HCT116 (cell line): ENCODE measurements around the gene HSF2BP. TPM values are rescaled to one million over a fixed set of nuclear protein-coding genes. Genes with fewer than 3 reads are reported as not detected.

Experiments used
- ATAC-seq: fragments of 200-7000 bp; cut with Tn5 transposase; 2 replicates; pipeline ENCODE4 v1.9.1; 2020; ENCODE audit warnings: mild to moderate bottlenecking, moderate library complexity
- BruUV-seq: library from RNA; stranded (reverse); fragments of 400-500 nt; replicated peaks from 2 replicates; lab custom pipeline; 2021; lab: Mats Ljungman, UMichigan
- CTCF ChIA-PET: fragments of 300-600 bp; sonication (Branson Sonifier 250); formaldehyde crosslinking; loops from one replicate; lab custom pipeline; 2021; ENCODE audit warnings: antibody characterized with exemption; lab: Charles Lee
- POLR2A ChIA-PET: fragments of 300-600, 350-600 bp; sonication (Branson Sonifier 250); formaldehyde crosslinking; loops from one replicate; lab custom pipeline; 2021; ENCODE audit warnings: antibody characterized with exemption; lab: Charles Lee
- RAD21 ChIA-PET, 2 experiments: fragments of 300-600 bp; sonication (Branson Sonifier 250); formaldehyde crosslinking; loops; one replicate each; lab custom pipeline; 2023; ENCODE audit warnings: low total read pairs in 2 of 2; ENCODE audit not compliant: uncharacterized antibody in 2 of 2, unreplicated experiment in 2 of 2, low non-redundant PET in 1 of 2; lab: Charles Lee
- DNase-seq: peaks from one replicate; pipeline ENCODE4 v3.0.0-alpha.2; 2010; ENCODE audit warnings: low read depth, low spot score
- H2AFZ ChIP-seq: fragments of 200-600 bp; shearing (Covaris generic), sonication (generic); 2 replicates; pipeline ENCODE4 v1.6.1; 2017; ENCODE audit warnings: low read depth, mixed run types, mixed read lengths, antibody characterized with exemption, low read length; ENCODE audit not compliant: poor library complexity, severe bottlenecking
- H3K27ac ChIP-seq: 2 replicates; pipeline ENCODE4 v1.5.1; 2012; ENCODE audit warnings: low read depth, low read length
- H3K27me3 ChIP-seq: fragments of 200-600 bp; sonication (generic); 2 replicates; pipeline ENCODE4 v1.6.1; 2016; ENCODE audit warnings: mixed run types, low read length, mixed read lengths; ENCODE audit not compliant: insufficient read depth
- H3K36me3 ChIP-seq, 2 experiments: fragments of 200-500 bp in 1 of 2; fragments of 200-600 bp in 1 of 2; sonication (Bioruptor generic) in 1 of 2; sonication (generic) in 1 of 2; 2 replicates each; pipeline versions ENCODE4 v1.5.1 to v1.6.1; 2014 to 2016; ENCODE audit warnings: low read length in 2 of 2, inconsistent platforms in 1 of 2, mixed read lengths in 1 of 2, mixed run types in 1 of 2; ENCODE audit not compliant: insufficient read depth in 2 of 2, control insufficient read depth in 1 of 2
- H3K4me1 ChIP-seq, 2 experiments: fragments of 200-600 bp in 1 of 2; sonication (generic) in 1 of 2; 2 replicates each; pipeline versions ENCODE4 v1.5.1 to v1.6.1; 2012 to 2017; ENCODE audit warnings: low read length in 2 of 2, inconsistent platforms in 1 of 2, mild to moderate bottlenecking in 1 of 2, mixed read lengths in 1 of 2, mixed run types in 1 of 2, moderate library complexity in 1 of 2; ENCODE audit not compliant: insufficient read depth in 2 of 2, control insufficient read depth in 1 of 2
- H3K4me2 ChIP-seq: fragments of 200-600 bp; sonication (generic); 2 replicates; pipeline ENCODE4 v1.6.1; 2017; ENCODE audit warnings: mixed run types, low read length, mixed read lengths
- H3K4me3 ChIP-seq, 2 experiments: fragments of 200-600 bp in 1 of 2; sonication (generic) in 1 of 2; replicated peaks in 1 of 2; 2 replicates each; pipeline ENCODE4 v1.5.1; 2011 to 2016; ENCODE audit warnings: low read length in 2 of 2, control low read depth in 1 of 2, low read depth in 1 of 2, mild to moderate bottlenecking in 1 of 2, mixed read lengths in 1 of 2, mixed run types in 1 of 2
- H3K79me2 ChIP-seq: fragments of 200-600 bp; sonication (generic); 2 replicates; pipeline ENCODE4 v1.6.1; 2017; ENCODE audit warnings: mild to moderate bottlenecking, mixed run types, low read length, moderate library complexity, mixed read lengths; ENCODE audit not compliant: insufficient read depth
- H3K9ac ChIP-seq: fragments of 200-600 bp; sonication (generic); 2 replicates; pipeline ENCODE4 v1.6.1; 2016; ENCODE audit warnings: low read length, mixed read lengths
- H3K9me2 ChIP-seq: fragments of 200-600 bp; sonication (generic), shearing (Covaris generic); 2 replicates; pipeline ENCODE4 v1.6.1; 2017; ENCODE audit warnings: mixed run types, mild to moderate bottlenecking, moderate library complexity; ENCODE audit not compliant: insufficient read depth
- H3K9me3 ChIP-seq, 2 experiments: fragments of 200-500 bp in 1 of 2; fragments of 200-600 bp in 1 of 2; sonication (Bioruptor generic) in 1 of 2; sonication (generic) in 1 of 2; 2 replicates each; pipeline ENCODE4 v1.6.1; 2014 to 2017; ENCODE audit warnings: low read length in 2 of 2, mixed read lengths in 2 of 2, inconsistent platforms in 1 of 2, low read depth in 1 of 2, mild to moderate bottlenecking in 1 of 2, mixed run types in 1 of 2, moderate library complexity in 1 of 2; ENCODE audit not compliant: control insufficient read depth in 1 of 2, insufficient read depth in 1 of 2
- H4K20me1 ChIP-seq: fragments of 200-600 bp; sonication (generic), shearing (Covaris generic); 2 replicates; pipeline ENCODE4 v1.6.1; 2017; ENCODE audit warnings: mixed run types, mild to moderate bottlenecking, moderate library complexity; ENCODE audit not compliant: insufficient read depth
- POLR2AphosphoS5 ChIP-seq: IDR thresholded peaks from 2 replicates; pipeline ENCODE4 v1.6.1; 2011; ENCODE audit warnings: mild to moderate bottlenecking, low read depth, low read length, moderate library complexity
- SP1 ChIP-seq: IDR thresholded peaks from 2 replicates; pipeline ENCODE4 v1.6.1; 2012; ENCODE audit warnings: low read depth
- TCF7L2 ChIP-seq: IDR thresholded peaks from 2 replicates; pipeline ENCODE4 v1.7.0; 2011; ENCODE audit warnings: borderline replicate concordance, inconsistent platforms; ENCODE audit not compliant: insufficient read depth, insufficient read length; ENCODE audit errors: extremely low read depth
- intact Hi-C: fragments of 100-400 bp; cut with micrococcal nuclease; formaldehyde crosslinking; loops from 2 replicates; pipeline ENCODE4 v1.10.0; 2022
- total RNA-seq: library from RNA; stranded (reverse); gene quantifications from one replicate; pipeline ENCODE4 v1.2.1, GENCODE V29; 2021; ENCODE audit not compliant: unreplicated experiment

The HSF2BP gene
- total RNA-seq, 1 experiment from 2014 or later: 0.59 TPM

GRCh38 chr21:43609501-43610340 lies 49.6 kb downstream of the HSF2BP start:
- ChIA-PET RAD21 (no interaction called here), POLR2A (no interaction called here), CTCF (interaction anchor here (1.3 kb wide), 1 partner anchor 9 kb away, joined by 3 read pairs; no protein-coding TSS in a partner anchor)
- Histone ChIP-seq H4K20me1 (no peaks in the 10 kb centered on the region), H3K4me2 (no peak overlapping the region), H3K9me2 (no peaks in the 10 kb centered on the region), H3K4me1 (peaks cover 13 to 24% of the 10 kb centered on the region in 2 experiments; a peak in 3 of 4 replicates), H3K27me3 (no peaks in the 10 kb centered on the region), H3K9ac (no peak overlapping the region), H3K4me3 (no peak overlapping the region), H3K79me2 (no peaks in the 10 kb centered on the region), H2AFZ (no peak overlapping the region), H3K27ac (no peak overlapping the region), H3K9me3 (no peaks in the 10 kb centered on the region), H3K36me3 (no peaks in the 10 kb centered on the region)
- TF ChIP-seq TCF7L2 (peak; percentile 12), POLR2AphosphoS5 (no peak)
- intact Hi-C loops: no loop called here
- ATAC-seq (no peak), DNase-seq (no peak)
- BruUV-seq: no TSS peak

- POLR2A ChIA-PET: no interaction called here
- BruUV-seq: no TSS peak
- no peak for TF ChIP-seq SP1
- no peak for TF ChIP-seq POLR2AphosphoS5
- TF ChIP-seq, all 23 proteins: peak for 0
- H3K4me3 ChIP-seq: no peak overlapping the region
- no peaks in the 10 kb centered on the region for H3K79me2 ChIP-seq
- intact Hi-C loops: no loop called here
- H3K4me2 ChIP-seq: no peak overlapping the region
- H3K9me3 ChIP-seq: no peaks in the 10 kb centered on the region
- no peak overlapping the region for H3K27ac ChIP-seq
- H3K9ac ChIP-seq: no peak overlapping the region
- ChIA-PET RAD21 (no interaction called here), CTCF (no interaction called here)
- no peaks in the 10 kb centered on the region for H3K36me3 ChIP-seq
- no peaks in the 10 kb centered on the region for H3K9me2 ChIP-seq
- no peaks in the 10 kb centered on the region for H3K27me3 ChIP-seq
- no peak overlapping the region for H2AFZ ChIP-seq
- DNase-seq: no peak
- peaks cover 13 to 24% of the 10 kb centered on the region in 2 experiments; a peak in 3 of 4 replicates for H3K4me1 ChIP-seq
- H4K20me1 ChIP-seq: no peaks in the 10 kb centered on the region
- ATAC-seq: no peak
Observed at GRCh38 chr21:43608664-43609063, 50.6 kb downstream of the HSF2BP start.
